Keratinocyte (primary cell): ENCODE data around the gene CR1L. TPM values are rescaled to one million over a fixed set of nuclear protein-coding genes. Genes with fewer than 3 reads are reported as not detected.

Source experiments
- DNase-seq: peaks from one replicate; pipeline ENCODE4 v3.0.0-alpha.2; 2011; ENCODE audit warnings: low read depth, missing footprints, low spot score
- FAIRE-seq: peaks from 2 replicates; lab custom pipeline; 2011; peaks lifted over from hg19 to GRCh38; lab: Jason Lieb, UNC
- H2AFZ ChIP-seq: 2 replicates; pipeline ENCODE4 v1.6.0; 2012; ENCODE audit warnings: low read length, control low read depth, inconsistent platforms; ENCODE audit not compliant: control insufficient read depth
- H3K27ac ChIP-seq: 2 replicates; pipeline ENCODE4 v1.5.1; 2011; ENCODE audit warnings: low read length; ENCODE audit not compliant: control insufficient read depth, insufficient read depth
- H3K27me3 ChIP-seq: 3 replicates; pipeline ENCODE4 v1.6.0; 2011; ENCODE audit warnings: low read length; ENCODE audit not compliant: control insufficient read depth, insufficient read depth; ENCODE audit errors: extremely low read depth
- H3K36me3 ChIP-seq, 2 experiments: 2 replicates in 1 of 2; 3 replicates in 1 of 2; pipeline ENCODE4 v1.5.1; 2011; ENCODE audit warnings: low read length in 2 of 2, mild to moderate bottlenecking in 1 of 2; ENCODE audit not compliant: control insufficient read depth in 2 of 2, insufficient read depth in 2 of 2; ENCODE audit errors: extremely low read depth in 1 of 2
- H3K4me1 ChIP-seq: 3 replicates; pipeline ENCODE4 v1.5.1; 2011; ENCODE audit warnings: low read length; ENCODE audit not compliant: control insufficient read depth, insufficient read depth; ENCODE audit errors: extremely low read depth
- H3K4me2 ChIP-seq: 3 replicates; pipeline ENCODE4 v1.6.0; 2011; ENCODE audit warnings: low read depth, low read length; ENCODE audit not compliant: control insufficient read depth, insufficient read depth; ENCODE audit errors: extremely low read depth
- H3K4me3 ChIP-seq, 3 experiments: fragments of 200-600 bp in 1 of 3; sonication (generic) in 1 of 3; 2 replicates in 2 of 3; 3 replicates in 1 of 3; pipeline ENCODE4 v1.5.1; 2011 to 2016; ENCODE audit warnings: low read length in 3 of 3, mild to moderate bottlenecking in 3 of 3, control low read depth in 2 of 3, inconsistent platforms in 1 of 3, low read depth in 1 of 3, mixed read lengths in 1 of 3, mixed run types in 1 of 3, moderate library complexity in 1 of 3; ENCODE audit not compliant: control insufficient read depth in 2 of 3, insufficient read depth in 2 of 3; ENCODE audit errors: extremely low read depth in 1 of 3
- H3K79me2 ChIP-seq: 2 replicates; pipeline ENCODE4 v1.6.0; 2012; ENCODE audit warnings: low read length; ENCODE audit not compliant: control insufficient read depth, insufficient read depth
- H3K9ac ChIP-seq: 3 replicates; pipeline ENCODE4 v1.6.0; 2011; ENCODE audit warnings: low read length; ENCODE audit not compliant: control insufficient read depth, insufficient read depth; ENCODE audit errors: extremely low read depth
- H3K9me1 ChIP-seq: 3 replicates; pipeline ENCODE4 v1.6.0; 2011; ENCODE audit warnings: low read length; ENCODE audit not compliant: control insufficient read depth, insufficient read depth; ENCODE audit errors: extremely low read depth
- H3K9me3 ChIP-seq: 2 replicates; pipeline ENCODE4 v1.5.1; 2012; ENCODE audit warnings: low read depth, low read length; ENCODE audit not compliant: control insufficient read depth
- H4K20me1 ChIP-seq: 3 replicates; pipeline ENCODE4 v1.6.0; 2011; ENCODE audit warnings: low read length; ENCODE audit not compliant: control insufficient read depth, insufficient read depth; ENCODE audit errors: extremely low read depth
- CTCF ChIP-seq, 3 experiments: IDR thresholded peaks in 1 of 3; conservative IDR thresholded peaks in 1 of 3; optimal IDR thresholded peaks in 1 of 3; 2 replicates in 2 of 3; 3 replicates in 1 of 3; pipeline versions ENCODE3 to v1.5.1; 2011; ENCODE audit warnings: low read length in 3 of 3, mild to moderate bottlenecking in 3 of 3, moderate library complexity in 2 of 3, control low read depth in 1 of 3, inconsistent platforms in 1 of 3; ENCODE audit not compliant: insufficient read depth in 2 of 3; ENCODE audit errors: extremely low read depth in 1 of 3
- EZH2 ChIP-seq: IDR thresholded peaks from one replicate; pipeline ENCODE4 v1.6.1; 2012; ENCODE audit warnings: inconsistent platforms, mild to moderate bottlenecking, low read length, moderate library complexity
- dilution Hi-C: fragments of 300-500 bp; cut with MboI; formaldehyde crosslinking; loops from one replicate; pipeline ENCODE4 v1.7.0; 2020; ENCODE audit warnings: low sequenced_read_pairs; ENCODE audit not compliant: extremely low pct_ligation_motif_present
- polyA plus RNA-seq, 5 experiments: library from polyadenylated mRNA; depleted of rRNA in 3 of 5; stranded (reverse) in 3 of 5; stranded (forward) in 1 of 5; unstranded in 1 of 5; fragments of >200 nt; gene quantifications; 1 replicate in 1 of 5; 2 replicates in 3 of 5; 3 replicates in 1 of 5; pipeline versions ENCODE4 v1.2.1 to v1.2.3, GENCODE V29; 2011 to 2012; ENCODE audit warnings: missing spikeins in 2 of 5, low read depth in 1 of 5, low replicate concordance in 1 of 5

CR1L gene
- polyA plus RNA-seq, 1 donor (not counting 4 experiments of a cell fraction or from before 2014, with no cell fraction given) = not detected

- dilution Hi-C loops = no loop called here
- TF ChIP-seq EZH2 = no peak
- TF ChIP-seq CTCF (optimal IDR thresholded peaks at IDR 0.05 in 1 of 3, IDR thresholded peaks at IDR 0.05 in 1 of 3, conservative IDR thresholded peaks at IDR 0.05 in 1 of 3; ENCODE audit: extremely low read depth in 1 of 3, insufficient read depth in 2 of 3, low read length in 3 of 3) = no peak
- H3K4me3 ChIP-seq = no peak overlapping the region
- no peak overlapping the region for H3K9ac ChIP-seq
- H4K20me1 ChIP-seq = no peaks in the 10 kb centered on the region
- no peaks in the 10 kb centered on the region for H3K9me3 ChIP-seq
- H3K27ac ChIP-seq = no peak overlapping the region
- H3K27me3 ChIP-seq = no peaks in the 10 kb centered on the region
- DNase-seq = no peak
- no peak overlapping the region for H2AFZ ChIP-seq
- no peaks in the 10 kb centered on the region for H3K4me1 ChIP-seq
- no peak overlapping the region for H3K4me2 ChIP-seq
- H3K36me3 ChIP-seq = peaks cover 12 to 25% of the 10 kb centered on the region in 2 experiments
- H3K9me1 ChIP-seq = no peaks in the 10 kb centered on the region
- no peak for FAIRE-seq
- H3K79me2 ChIP-seq = peaks cover 16% of the 10 kb centered on the region
Observed at GRCh38 chr1:207762622-207763021, 117.7 kb downstream of the CR1L start.

- TF ChIP-seq EZH2 = no peak
- no peak for TF ChIP-seq CTCF (optimal IDR thresholded peaks at IDR 0.05 in 1 of 3, IDR thresholded peaks at IDR 0.05 in 1 of 3, conservative IDR thresholded peaks at IDR 0.05 in 1 of 3; ENCODE audit: extremely low read depth in 1 of 3, insufficient read depth in 2 of 3, low read length in 3 of 3)
- Histone ChIP-seq H3K9me1 (no peaks in the 10 kb centered on the region), H2AFZ (no peak overlapping the region), H3K4me1 (no peaks in the 10 kb centered on the region), H3K79me2 (peaks cover 14% of the 10 kb centered on the region), H3K4me2 (no peak overlapping the region), H3K9me3 (no peaks in the 10 kb centered on the region), H4K20me1 (no peaks in the 10 kb centered on the region), H3K27ac (no peak overlapping the region), H3K36me3 (peaks cover 12 to 24% of the 10 kb centered on the region in 2 experiments), H3K27me3 (no peaks in the 10 kb centered on the region), H3K9ac (no peak overlapping the region), H3K4me3 (no peak overlapping the region)
- no peak for DNase-seq
- no peak for FAIRE-seq
- dilution Hi-C loops = no loop called here
Observed at GRCh38 chr1:207763091-207763490, 118.2 kb downstream of the CR1L start.
